Ovary (tissue), 3 donors: ENCODE measurements around the gene GNAT3.

Experiments used
- CTCF ChIP-seq, 3 donors: fragments of 450-650 bp in 2 of 3; fragments of 200-600 bp in 1 of 3; IDR thresholded peaks; one replicate each; pipeline versions ENCODE4 v1.5.1 to v1.8.0; 2016 to 2022; ENCODE audit warnings: antibody characterized with exemption in 3 of 3, mild to moderate bottlenecking in 1 of 3
- EP300 ChIP-seq: sonication (generic); formaldehyde crosslinking; IDR thresholded peaks from one replicate; pipeline ENCODE4 v1.6.1; 2017; ENCODE audit warnings: antibody characterized with exemption
- donor health status: DM: no; HTN: no; CAD: no.

- TF ChIP-seq EP300 (no peak), CTCF (IDR thresholded peaks at IDR 0.05) (no peak)
Observed at GRCh38 chr7:80540836-80541235, 29.0 kb upstream of the GNAT3 start.
